ENCODE data around the gene NXPH1.

Gene NXPH1

DNA sequence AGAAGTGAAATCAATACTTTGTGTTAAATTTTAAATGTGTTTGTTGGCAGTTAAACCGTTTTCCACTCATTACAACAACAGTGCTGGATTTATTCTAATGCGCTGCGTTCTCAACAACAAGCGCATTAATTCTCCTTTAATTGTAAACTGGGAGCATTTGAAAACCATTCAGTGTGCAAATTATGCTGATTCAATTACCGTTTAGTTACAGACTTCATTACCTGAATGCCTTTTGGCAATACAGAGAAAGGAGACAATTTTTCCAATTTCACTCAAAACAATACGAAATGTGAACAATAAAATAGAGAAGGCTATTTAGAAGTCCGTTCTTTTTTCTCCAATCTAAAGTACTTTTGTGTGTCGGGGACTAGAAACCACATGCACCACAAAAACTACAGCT lies 4.2 kb downstream of the NXPH1 start:
- DNase-seq = no peak

DNA sequence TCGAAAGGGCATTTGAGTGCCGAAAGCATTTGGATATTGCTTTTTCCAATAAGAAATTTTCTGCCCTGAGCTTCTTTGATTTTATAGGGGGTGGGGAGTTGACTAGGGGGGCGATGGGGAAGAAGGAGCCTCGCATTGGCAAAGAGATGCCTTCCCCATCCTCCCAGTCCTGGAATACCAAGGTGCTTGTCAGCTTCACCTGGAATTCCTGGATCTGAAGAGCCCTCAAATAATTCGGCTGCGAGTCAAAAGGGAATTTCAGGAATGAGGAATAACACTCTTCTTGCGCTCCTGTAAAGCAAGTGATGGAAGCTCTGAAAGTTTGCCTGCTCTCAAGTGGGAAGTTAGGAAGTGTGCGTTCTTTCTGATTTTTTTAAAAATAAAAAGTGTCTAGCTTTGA lies 7.3 kb downstream of the NXPH1 start:
- DNase-seq = no peak

DNA sequence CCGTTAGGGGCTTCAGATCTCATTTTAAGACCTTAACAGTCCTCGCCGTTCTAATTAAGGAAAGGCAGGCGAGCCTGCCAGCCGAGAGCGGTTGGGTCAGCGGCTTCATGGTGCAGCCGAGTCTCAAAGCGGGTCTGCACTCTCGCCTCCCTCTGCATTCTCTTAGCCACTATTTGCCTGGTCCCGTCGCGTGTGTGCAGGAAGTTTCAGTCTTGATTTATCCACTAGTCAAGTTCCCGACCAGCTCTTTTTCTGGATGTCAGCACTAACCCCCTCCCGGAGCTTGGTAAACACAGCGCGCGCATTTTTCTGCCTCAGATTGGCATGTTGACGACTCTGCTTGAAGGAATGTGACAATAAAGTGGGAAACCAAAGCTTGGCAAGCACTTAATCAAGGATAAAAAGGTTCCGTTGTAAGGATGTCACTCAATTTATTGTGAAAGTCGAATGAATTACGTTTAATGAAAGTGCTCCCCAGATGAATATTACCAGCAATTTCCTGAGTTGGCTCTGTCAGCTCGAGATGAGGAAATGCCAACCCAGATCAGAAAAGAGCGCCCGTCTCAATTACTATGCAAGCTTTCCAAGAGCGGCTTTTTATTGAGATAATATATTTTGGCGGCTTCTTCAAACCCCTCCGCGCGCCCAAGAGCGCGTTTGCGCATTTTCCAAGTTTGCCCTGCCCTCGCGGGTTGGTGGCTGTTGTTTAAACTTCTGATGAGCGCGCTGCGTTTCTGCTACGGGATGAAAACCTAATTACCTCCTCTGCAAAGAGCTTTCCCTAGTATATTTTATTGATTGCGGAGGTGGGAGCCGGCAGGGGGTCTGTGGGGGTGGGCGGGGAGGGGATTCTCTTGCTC lies 7.9 kb downstream of the NXPH1 start:
- no peak for DNase-seq

DNA sequence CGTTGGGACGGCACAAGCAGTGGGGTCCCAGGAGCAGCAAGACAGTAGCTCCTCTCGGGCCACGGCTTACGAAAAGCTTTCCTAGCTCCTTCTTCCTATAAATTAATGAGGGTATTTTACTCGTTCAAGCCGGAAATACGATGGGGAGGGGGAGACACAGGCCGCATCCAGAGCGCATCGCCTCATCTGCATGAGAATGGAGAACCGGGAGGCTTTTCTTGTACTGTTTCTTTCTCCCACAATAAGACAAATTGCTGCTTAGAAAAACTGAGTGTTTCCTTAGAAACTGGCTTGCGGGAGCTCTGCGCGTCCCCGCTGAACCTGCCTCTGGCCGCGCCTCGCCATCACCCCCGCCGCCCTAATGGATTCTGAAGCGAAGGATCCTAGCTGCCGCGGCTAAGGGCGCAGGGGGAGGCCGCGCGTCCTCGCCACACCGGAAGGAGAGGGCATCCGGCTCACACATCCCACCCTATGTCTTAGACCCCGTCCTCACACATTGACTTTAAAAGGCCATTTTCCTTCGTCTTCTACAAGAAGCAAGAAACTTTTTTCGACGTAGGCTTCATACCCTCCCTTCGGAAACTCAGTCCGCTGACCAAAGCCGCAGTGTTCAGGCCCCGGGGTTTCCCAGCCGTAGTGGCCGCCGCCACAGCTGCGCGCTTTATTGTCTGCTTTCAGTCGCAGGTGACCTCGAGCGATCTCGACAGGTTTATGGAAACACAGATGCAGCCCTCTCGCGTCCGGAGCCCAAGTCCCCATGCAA lies 8.8 kb downstream of the NXPH1 start:
- no peak for DNase-seq

DNA sequence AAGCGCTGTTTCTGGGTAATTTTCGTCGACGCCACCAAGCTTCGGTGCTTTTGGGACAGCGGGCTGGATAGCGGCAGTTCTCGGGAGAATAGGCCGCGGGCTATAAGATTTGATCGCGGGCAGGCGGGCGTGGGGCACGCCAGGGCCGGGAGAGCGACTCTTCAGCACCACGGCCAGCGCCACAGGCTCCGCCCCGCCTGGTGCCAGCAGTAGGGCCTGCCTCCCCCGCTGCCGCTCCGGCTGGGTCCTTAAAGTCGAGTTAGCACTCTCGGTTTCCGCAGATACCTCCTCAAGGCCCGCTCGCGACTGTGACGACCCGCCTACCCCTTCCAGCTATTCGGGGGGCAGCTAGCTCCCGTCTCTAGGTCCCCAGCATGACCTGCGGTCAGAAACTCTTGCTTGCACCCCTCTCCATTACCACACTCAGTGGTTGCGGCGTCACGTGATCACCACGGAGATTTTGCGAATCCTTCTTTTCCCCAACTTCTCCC lies 9.4 kb downstream of the NXPH1 start:
- peak; percentile 12 for DNase-seq

DNA sequence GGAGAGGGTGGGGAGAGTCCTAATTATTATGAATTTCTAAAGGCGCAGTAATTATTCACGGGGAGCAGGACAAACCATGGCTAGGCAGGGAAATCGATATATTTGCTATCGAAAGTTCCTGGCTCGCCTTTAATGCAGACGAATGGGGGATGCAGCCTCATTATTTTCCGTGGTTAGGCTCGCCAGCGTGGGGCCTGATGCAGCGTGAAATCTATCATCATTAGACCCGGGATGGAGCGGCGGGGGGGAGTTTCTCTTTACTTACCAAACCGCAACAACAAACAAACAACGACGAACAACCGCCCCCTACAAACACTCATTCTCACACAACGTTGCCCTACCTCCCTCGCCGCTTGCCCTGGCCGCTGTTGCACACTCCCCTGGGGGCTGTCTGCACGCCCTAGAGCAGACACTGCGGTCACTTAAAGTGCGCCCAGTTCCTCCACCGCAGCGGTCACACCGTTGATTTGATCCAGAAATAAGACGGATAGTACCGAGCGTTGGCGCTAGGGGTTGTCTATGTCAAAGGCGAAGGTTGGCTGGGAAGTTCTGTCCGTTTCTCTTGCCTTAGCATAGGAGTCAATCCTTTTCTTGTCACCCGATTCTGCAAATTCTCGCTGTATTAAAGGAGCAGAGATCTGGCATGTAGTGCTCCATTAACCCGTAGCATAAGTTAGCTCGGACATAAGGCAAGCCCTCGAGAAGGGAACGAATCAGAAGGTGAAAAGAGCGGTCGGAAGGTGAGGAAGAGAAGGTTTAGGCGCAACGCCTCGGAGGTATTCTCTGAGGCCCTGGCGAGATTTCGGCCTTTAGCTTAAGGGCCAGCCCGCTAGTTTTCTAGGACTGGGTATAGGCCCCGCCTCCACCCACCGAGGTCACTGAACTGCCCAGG lies 10.4 kb downstream of the NXPH1 start:
- no peak for DNase-seq

DNA sequence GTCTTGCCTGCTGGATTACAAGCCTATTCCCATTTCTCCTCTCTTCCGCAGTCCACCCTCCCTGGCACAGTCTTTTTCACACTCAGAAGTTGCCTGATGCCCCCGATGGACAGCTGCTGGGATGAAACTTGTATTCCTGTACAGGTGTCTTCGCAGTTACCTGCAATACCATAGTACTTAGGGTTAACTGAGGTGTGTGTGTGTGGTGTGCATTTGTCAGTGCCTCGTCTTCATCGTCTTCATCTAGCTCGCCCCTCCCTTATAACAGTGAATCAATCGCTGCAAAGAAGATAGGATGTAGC lies 11.0 kb downstream of the NXPH1 start:
- DNase-seq = no peak

DNA sequence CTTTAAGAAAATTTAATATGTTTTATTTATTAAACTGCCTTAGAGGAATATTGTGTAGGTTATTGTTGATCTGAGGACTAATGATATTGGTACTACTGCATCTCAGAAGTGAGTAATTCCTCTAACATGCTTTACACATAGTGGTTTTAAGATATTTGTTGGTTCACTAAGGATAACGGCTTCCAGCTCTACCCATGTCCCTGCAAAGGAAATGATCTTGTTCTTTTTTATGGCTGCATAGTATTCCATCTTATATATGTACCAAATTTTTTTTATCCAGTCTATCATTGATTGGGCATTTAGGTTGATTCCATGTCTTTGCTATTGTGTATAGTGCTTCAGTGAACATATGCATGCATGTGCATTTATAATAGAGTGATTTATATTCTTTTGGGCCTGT lies 20.1 kb downstream of the NXPH1 start:
- no peak for DNase-seq

DNA sequence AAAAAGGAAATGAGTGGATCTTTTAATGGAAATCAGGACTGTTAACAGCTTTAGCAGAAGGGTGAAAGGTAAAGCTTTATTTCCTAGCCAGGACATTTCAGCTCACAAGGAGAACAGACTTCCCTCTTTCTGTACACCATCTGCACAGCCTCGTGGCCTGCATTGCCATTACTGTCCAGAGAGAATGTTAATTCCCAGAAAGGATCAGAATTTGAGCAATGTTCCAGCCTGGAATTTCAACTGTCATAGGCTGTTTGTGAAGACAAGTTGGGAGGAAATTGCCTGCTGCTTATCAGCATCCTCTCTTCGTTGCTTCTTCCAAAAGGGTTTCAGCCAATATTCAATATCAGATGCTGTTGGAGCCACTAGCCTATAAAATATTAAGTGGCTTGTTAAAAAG lies 22.0 kb downstream of the NXPH1 start:
- DNase-seq = no peak

DNA sequence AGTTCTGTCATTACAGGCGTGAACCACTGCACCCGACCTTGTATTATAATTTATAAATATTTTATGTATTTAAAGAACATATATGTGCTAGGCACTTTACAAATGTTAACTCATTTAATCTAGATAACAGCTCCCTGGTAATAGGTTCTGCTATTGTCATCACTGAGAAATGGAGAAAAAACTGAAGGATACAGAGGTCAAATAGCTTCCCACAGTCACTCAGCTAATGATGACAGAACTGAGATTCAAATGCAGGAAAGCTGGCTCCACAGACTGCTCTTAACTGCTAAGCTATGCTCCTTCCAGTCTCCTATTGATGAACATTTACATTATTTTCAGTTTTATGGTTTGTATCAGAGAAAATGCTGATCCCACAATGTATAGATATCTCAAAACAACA lies 28.9 kb downstream of the NXPH1 start:
- no peak for DNase-seq

DNA sequence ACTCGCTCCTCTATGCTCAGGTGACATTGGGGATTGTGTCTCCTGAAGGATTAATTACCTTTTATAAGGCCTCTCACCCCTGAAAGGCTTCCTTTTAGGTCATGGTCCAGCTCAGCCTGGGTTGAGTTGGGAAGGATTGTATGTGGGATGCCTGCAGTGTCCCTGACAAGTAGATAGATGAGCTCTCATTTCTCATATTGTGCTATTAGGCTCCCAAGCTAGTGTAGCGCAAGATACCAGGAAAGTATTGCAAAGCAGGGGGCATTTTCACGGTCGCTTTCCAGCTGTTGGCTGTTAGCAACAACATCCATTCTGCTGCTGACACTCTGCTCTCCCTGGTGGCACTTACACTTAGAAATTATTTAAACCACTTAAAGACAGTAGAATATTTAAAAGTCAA lies 31.9 kb downstream of the NXPH1 start:
- no peak for DNase-seq

DNA sequence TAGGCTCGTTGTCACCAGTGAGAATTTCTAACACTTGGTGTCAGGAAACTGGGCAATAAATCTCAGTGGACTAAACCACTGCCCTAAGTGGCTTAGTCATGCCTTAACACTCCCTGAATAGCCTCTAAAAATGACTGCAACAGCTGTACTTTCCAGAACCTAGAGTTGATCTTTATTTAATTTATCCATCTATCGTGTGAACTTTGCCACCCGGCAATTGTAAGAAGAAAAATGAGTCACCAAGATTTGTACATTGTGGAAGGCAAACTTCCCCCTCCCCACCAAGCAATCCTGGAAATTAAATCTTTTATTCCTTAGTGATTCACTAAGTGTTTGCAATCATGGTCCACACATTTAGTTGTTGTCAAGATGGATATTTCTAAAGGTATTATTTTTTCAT lies 47.1 kb downstream of the NXPH1 start:
- DNase-seq = no peak

DNA sequence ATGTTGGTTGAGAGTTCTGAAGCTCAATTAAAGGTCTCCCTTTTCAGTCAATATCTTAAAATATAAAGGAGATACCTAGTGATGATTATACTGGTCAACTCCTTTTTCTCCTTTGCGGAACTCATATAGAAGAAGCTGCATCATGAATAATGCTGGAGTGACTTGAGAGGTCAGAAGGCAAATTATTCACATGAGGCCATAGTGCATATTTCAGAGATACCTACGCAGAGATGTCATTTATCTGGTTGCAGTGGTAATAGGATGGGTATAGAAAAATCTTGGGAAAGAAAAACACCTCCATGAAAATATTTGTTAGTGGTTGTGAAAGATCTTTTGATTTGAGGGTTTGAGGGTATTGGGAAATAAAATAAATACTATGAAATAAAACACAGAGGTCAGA lies 47.7 kb downstream of the NXPH1 start:
- no peak for DNase-seq

DNA sequence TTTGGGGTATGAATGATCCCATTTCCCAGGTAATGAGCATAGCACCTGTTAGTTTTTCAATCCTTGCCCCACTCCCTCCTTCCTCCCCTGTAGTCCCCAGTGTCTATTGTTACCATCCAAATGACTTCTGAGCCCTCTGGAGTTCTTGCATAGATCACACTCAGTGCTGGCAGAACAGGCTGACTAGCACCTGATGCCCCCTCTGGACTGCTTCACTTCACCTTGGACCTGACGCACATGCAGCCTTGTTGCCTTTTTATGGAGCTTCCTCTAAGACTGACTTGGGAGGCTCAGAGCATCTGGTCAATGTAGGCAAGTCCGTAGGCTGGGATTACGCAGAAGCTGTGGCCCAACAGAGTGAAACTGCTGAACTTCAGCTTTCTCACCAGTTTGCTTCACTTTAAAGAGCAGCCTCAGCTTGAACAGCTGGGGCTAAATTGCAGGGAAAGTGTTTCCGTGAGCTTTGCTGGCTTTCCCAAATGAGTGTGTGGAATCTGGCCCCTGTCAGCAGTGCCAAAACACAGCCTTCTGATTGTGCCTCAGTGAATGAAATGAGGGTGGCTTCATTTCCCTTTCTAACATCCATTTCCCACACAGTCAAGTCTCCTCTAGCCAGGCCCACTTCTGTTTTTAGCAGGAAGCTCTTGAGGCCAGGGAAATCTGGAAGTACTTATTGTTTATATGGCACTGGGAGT lies 48.5 kb downstream of the NXPH1 start:
- no peak for DNase-seq

DNA sequence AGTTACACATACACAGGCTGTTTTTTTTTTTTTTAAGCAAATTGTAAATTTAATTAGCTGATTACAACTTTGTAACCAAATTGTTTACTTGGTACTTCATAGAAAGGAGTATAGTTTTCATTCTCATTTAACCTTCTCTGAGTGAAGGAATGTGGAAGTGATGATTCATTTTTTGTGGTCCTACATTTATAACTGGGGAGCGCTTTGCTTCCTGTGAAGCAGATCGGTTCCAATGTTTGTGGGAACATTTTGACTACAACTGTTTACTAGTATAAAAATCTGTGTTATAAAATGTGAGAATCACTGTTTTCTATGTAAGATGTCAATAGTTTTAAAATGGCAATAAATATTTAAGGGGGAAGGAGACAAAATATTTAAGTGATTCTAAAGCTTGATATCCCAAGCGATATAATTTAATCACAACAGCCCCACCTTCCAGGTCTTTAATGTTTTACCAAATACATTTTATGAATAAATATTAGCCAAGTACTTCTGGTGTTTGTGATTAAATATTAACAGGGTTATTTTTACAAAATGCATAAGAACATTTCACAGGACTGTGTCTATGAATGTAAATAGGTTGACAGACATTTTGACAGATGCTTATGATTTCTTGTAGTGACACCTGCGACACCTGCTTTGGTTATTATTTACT lies 57.1 kb downstream of the NXPH1 start:
- DNase-seq = no peak

DNA sequence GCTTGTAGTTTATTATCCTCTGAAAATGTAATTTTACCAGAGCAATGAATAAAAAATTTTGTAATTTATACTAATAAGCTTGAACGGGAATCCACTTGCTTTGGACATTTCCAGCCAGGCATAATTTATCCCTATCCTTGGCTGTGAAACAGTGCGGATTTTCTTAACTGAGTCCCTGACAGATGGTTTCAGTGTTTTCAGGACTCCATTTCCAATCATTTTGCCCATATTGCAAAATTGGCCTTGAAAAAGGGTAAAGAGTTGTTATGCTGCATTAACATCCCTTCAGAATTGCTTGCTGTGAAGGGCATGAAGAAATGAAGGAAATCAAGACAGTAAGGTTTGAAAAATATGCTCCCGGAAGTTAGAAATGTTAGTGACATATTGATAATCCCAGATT lies 57.7 kb downstream of the NXPH1 start:
- DNase-seq = no peak

DNA sequence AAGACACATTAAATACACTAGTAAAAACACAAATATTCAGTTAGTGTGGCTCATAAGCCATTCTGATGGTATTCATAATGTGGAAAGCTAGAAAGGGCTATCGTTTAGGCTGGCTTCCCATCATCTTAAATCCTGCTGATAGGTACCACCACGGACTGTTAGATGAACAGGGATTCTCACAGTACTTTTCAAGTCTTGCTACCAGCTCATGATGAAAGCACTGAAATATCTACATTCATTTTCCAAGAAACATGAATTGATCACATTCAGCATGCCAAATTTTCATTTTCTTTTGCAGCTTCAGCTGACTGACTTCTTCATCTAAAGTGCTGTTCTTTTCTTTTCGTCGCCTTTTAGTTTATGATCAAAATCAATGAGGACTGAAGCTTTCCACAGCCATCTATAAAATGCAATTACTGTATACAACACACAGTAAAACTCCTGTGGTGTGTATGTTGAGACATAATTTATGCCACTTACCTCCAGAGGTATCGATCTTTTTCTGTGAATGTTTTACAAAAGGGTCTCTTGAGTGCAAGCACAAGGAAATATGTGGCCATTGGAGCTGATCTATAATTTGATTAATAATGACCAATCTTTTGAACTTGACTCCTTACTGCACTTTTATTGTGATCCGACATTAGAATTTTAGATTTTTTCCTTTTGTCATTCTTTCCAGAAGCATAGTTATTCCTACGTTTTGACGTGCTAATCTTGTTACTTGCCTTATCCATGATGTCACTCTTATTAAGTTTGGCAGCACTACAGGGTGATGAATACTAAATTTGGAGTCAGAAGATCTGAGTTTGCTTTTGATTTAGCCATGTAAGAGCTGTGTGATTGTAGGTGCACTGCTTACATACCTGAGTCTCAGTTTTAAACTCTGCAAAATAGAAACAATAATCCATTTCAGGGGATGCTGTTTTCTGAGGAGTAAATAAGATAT lies 58.4 kb downstream of the NXPH1 start:
- DNase-seq = no peak

DNA sequence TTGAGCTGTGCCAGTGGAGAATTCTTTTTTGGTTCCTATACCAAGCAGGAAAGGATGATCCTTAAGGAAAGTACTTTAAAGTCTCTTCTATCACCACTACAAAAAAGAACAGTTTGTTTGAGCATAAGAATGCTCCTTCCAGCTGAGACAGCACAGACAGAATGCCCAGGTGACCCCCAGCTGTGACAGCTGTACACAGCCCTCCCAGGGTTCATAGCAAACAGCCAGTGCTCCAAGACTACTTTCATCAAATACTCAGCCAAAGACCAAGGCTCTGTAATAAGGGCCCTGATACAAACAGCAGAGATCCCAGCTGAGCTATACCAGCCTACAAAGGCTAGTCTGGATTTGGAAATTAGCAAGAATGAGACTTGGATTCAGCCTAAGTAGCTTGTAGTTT lies 65.7 kb downstream of the NXPH1 start:
- no peak for DNase-seq

DNA sequence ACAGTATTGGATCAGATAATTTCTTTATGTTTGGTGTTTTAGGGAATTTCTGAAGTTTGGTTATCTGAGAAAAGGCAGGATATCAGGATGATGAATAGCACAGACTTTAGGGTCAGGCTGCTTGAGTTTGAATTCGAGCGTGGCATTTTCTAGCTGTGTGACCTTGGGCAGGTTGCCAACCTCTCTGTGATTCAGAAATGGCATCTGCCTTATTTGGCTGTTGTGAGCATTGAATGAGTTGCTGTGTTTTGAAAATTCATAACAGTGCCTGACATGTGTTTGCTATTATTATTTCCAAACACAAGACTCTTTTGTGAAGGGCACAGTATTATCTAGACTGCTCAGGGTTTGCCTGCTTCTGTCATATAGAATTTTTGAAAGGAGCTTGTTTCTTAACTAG lies 66.9 kb downstream of the NXPH1 start:
- DNase-seq = no peak

DNA sequence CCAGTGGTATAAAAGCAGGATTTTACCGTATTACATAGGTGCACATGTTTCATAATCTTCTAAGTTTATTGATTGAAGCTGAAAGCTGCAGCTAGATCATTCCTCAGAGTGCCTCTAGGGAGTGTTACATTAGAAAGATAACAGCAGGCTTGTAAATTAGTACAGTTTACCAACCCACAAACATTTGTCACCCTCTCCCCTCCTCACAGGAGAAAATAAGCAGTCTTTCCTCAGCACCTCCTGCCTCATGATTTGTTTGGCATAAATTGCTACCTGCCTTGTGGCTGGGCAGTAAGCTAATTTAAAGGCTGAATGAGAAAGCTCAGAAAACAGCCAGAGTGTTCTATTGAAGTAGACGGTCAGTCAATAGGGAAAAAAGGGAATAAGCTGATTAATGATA lies 74.2 kb downstream of the NXPH1 start:
- no peak for DNase-seq

DNA sequence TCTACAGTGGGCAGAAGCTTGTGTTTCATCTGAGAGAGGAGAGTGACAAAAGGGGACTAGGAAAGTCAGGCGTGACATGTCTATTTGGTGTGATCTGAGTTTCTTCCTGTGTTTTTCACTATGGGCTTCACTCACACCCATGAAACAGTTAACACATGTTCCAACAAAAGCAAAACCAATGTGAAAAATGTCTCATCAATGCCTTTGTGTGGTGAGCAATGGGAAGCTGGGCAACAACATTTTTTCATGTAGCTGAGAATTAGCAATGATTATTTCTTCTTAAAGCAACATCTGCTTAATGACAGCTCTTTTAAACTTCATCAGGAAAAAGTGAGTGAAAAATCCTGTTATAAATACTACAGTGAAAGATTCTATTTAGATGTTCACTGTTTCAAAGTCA lies 76.2 kb downstream of the NXPH1 start:
- no peak for DNase-seq
